ENCODE measurements around the gene ATP8A2. TPM values are rescaled to one million over a fixed set of nuclear protein-coding genes. Genes with fewer than 3 reads are reported as not detected.

ATP8A2 gene
- total RNA-seq, 1 donor from 2014 or later, result 0.27 TPM

DNA sequence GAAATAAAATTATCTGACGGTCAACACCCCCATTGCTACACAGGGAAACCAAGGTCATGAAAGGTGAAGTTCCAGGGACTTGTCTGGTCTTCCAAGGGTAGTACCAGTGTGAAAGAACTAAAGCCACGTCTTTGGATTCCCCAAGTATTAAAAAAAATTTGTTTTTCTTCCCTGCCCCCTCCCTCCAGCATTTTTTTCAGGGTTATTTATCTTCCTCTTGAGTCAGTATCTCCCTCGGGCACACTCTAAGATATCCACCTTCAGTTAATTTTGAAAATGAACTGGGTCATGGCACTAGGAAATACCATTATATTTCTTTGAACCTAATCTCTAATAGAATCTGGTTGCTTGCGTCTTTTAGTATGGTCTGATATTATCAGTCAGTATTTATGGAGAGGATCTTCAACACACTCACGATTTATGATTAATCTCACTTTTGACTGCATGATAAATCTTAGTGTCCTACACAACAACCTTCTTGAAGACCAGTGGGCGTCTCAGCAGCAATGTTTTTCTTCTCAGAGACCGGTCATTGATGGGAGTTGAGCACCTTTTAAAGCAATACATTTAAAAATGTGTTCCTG is 9.1 kb downstream of the ATP8A2 start:
- Histone ChIP-seq H3K36me3 (no peaks in the 10 kb centered on the region), H3K4me1 (no peaks in the 10 kb centered on the region), H3K27ac (replicated peaks) (no peak overlapping the region), H3K9me3 (replicated peaks) (no peaks in the 10 kb centered on the region), H3K4me3 (no peak overlapping the region), H3K27me3 (ENCODE audit: low read depth) (peaks cover 47% of the 10 kb centered on the region)
- no peak for DNase-seq
- TF ChIP-seq, protein P1, sequence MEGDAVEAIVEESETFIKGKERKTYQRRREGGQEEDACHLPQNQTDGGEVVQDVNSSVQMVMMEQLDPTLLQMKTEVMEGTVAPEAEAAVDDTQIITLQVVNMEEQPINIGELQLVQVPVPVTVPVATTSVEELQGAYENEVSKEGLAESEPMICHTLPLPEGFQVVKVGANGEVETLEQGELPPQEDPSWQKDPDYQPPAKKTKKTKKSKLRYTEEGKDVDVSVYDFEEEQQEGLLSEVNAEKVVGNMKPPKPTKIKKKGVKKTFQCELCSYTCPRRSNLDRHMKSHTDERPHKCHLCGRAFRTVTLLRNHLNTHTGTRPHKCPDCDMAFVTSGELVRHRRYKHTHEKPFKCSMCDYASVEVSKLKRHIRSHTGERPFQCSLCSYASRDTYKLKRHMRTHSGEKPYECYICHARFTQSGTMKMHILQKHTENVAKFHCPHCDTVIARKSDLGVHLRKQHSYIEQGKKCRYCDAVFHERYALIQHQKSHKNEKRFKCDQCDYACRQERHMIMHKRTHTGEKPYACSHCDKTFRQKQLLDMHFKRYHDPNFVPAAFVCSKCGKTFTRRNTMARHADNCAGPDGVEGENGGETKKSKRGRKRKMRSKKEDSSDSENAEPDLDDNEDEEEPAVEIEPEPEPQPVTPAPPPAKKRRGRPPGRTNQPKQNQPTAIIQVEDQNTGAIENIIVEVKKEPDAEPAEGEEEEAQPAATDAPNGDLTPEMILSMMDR (IDR thresholded peaks at IDR 0.05; ENCODE audit: borderline replicate concordance), result no peak
- intact Hi-C loops (cut with micrococcal nuclease), result no loop called here

DNA sequence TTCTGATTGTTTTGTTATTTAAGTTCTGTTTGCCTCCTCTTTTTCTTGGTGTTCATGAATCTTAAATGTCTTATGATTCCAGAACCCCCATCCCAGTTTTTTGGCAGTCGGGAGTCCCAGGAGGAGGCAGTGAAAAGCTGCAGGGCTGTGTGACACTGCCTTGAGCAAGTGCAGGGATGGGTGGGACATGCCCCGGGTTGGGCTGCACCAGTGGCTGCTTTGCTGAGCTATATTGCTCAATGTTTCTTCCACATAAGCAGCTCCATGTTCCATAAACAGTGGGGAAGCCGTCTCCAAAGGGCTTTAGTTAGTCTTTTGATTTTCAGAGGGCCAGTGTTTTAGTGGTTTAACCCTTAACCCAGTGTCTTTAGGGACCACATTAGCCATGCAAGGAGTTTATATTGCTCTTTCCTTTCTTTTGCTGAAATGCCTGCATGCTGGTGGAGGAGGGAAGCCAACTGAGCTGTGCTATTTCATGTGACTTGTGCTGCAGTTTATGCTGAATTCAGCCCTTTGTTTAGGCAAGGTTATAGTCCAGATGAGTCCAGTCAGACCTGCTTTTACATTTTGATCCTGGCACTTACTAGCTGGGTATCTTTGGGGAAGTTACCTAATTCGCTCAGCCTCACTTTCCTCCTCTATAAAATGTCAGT is 13.1 kb downstream of the ATP8A2 start:
- Histone ChIP-seq H3K9me3 (replicated peaks) (no peaks in the 10 kb centered on the region), H3K27me3 (ENCODE audit: low read depth) (peaks cover 64% of the 10 kb centered on the region), H3K4me3 (no peak overlapping the region), H3K27ac (replicated peaks) (no peak overlapping the region), H3K36me3 (no peaks in the 10 kb centered on the region), H3K4me1 (no peaks in the 10 kb centered on the region)
- no peak for DNase-seq
- intact Hi-C loops (cut with micrococcal nuclease), result no loop called here
- TF ChIP-seq, protein P1 (IDR thresholded peaks at IDR 0.05; ENCODE audit: borderline replicate concordance), result no peak

DNA sequence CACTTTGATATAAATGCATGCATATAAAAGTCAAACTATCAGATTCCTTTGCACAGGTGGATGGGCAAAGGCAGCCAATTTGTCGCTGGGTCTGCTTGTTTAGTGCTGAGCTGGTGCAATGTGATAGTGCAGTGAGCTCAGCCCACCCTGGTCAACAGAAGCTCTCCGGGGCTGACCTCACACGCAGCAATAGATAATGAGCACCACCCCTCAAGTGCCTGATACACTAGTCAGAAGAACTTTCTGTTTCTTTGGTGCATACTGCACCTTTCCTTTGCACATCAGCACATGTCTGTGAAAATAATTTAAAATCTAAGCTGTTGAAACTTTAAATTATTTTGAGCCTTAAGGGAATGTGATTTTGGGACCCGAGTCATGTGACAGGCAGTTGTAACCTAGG is 20.2 kb downstream of the ATP8A2 start:
- TF ChIP-seq, protein P1 (IDR thresholded peaks at IDR 0.05; ENCODE audit: borderline replicate concordance), result no peak
- H3K36me3 ChIP-seq, result no peaks in the 10 kb centered on the region
- H3K9me3 ChIP-seq (replicated peaks), result no peaks in the 10 kb centered on the region
- intact Hi-C loops (cut with micrococcal nuclease), result no loop called here
- DNase-seq, result no peak
- H3K27ac ChIP-seq (replicated peaks), result no peak overlapping the region
- H3K4me1 ChIP-seq, result no peaks in the 10 kb centered on the region
- H3K4me3 ChIP-seq, result no peak overlapping the region
- H3K27me3 ChIP-seq (ENCODE audit: low read depth), result peaks cover 25% of the 10 kb centered on the region

DNA sequence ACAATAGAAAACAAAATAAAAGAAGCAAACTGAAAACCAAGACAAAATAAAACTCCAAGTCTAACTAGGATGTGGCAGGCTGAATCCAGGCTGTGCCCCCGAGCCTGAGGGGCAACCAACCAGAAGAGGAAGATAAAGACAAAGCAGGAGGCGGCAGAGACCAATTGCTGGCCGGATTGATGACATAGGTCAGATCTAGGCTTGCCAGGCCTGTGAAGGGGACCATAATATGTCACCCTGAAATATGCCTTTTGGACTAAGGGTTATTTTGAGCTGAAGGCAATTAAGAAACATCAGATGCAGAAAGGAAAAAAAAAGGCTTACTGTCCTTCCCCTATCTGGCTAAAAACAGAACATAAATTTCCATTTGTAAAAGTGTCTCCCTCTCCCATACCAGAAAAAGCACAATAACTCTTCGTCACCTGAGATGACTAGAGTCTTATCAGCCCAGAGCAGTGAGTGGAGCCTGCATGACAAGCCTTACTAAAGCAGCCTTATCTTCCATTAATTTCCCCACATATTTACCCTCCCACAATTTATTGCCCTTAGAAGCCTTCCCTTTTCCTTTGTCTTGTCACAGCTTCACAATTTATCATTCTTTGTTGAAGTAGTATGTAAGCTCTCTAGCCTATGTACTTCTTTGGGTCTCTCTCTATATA is 22.8 kb downstream of the ATP8A2 start:
- Histone ChIP-seq H3K27ac (replicated peaks) (no peak overlapping the region), H3K9me3 (replicated peaks) (no peaks in the 10 kb centered on the region), H3K4me1 (no peaks in the 10 kb centered on the region), H3K4me3 (no peak overlapping the region), H3K36me3 (no peaks in the 10 kb centered on the region), H3K27me3 (ENCODE audit: low read depth) (peaks cover 29% of the 10 kb centered on the region)
- no peak for DNase-seq
- TF ChIP-seq, protein P1 (IDR thresholded peaks at IDR 0.05; ENCODE audit: borderline replicate concordance), result no peak
- intact Hi-C loops (cut with micrococcal nuclease), result no loop called here

DNA sequence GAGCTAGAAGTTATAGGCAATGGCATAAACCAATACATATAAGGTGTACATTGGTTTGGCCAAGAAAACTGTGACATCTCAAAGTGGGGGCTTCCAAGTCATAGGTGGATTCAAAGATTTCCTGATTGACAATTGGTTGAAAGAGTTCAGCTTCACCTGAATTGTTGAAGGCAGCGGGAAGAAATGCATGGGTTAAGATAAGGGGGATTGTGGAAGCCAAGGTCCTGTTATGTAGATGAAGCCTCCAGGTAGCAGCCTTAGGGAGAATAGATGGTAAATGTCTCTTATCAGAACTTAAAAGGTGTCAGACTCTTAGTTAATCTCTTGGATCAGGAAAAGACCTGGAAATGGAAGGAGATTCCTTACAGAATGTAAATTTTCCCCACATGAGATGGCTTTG is 26.0 kb downstream of the ATP8A2 start:
- no peak overlapping the region for H3K27ac ChIP-seq (replicated peaks)
- peaks cover 32% of the 10 kb centered on the region for H3K27me3 ChIP-seq (ENCODE audit: low read depth)
- intact Hi-C loops (cut with micrococcal nuclease), result no loop called here
- TF ChIP-seq, protein P1 (IDR thresholded peaks at IDR 0.05; ENCODE audit: borderline replicate concordance), result no peak
- DNase-seq, result no peak
- no peak overlapping the region for H3K4me3 ChIP-seq
- H3K9me3 ChIP-seq (replicated peaks), result no peaks in the 10 kb centered on the region
- no peaks in the 10 kb centered on the region for H3K4me1 ChIP-seq
- H3K36me3 ChIP-seq, result no peaks in the 10 kb centered on the region

All from left ventricle myocardium inferior (tissue), 1 donor.